NT2/D1 (cell line): ENCODE data around the gene DPP6.

Experiments
- DNase-seq: peaks from one replicate; pipeline ENCODE4 v3.0.0-alpha.2; 2011; ENCODE audit warnings: low read depth, low spot score
- H3K27me3 ChIP-seq: 2 replicates; pipeline ENCODE4 v1.6.0; 2011; ENCODE audit warnings: mild to moderate bottlenecking; ENCODE audit not compliant: insufficient read length, insufficient read depth
- H3K36me3 ChIP-seq: 2 replicates; pipeline ENCODE4 v1.6.1; 2011; ENCODE audit warnings: mild to moderate bottlenecking, low read length, mixed read lengths; ENCODE audit not compliant: insufficient read depth, insufficient read length
- H3K4me1 ChIP-seq: 2 replicates; pipeline ENCODE4 v1.5.1; 2011; ENCODE audit not compliant: insufficient read depth, insufficient read length
- H3K4me3 ChIP-seq: 2 replicates; pipeline ENCODE4 v1.5.1; 2011; ENCODE audit warnings: low read depth; ENCODE audit not compliant: insufficient read length
- H3K9ac ChIP-seq: 2 replicates; pipeline ENCODE4 v1.6.0; 2011; ENCODE audit warnings: low read depth; ENCODE audit not compliant: insufficient read length
- H3K9me3 ChIP-seq: 2 replicates; pipeline ENCODE4 v1.5.1; 2011; ENCODE audit warnings: mild to moderate bottlenecking, low read length; ENCODE audit not compliant: insufficient read depth
- SUZ12 ChIP-seq: IDR thresholded peaks from 2 replicates; pipeline ENCODE4 v1.6.1; 2011; ENCODE audit not compliant: insufficient read length, insufficient read depth; ENCODE audit errors: extremely low read depth
- YY1 ChIP-seq: IDR thresholded peaks from 2 replicates; pipeline ENCODE4 v1.6.1; 2011; ENCODE audit not compliant: insufficient read length, insufficient read depth
- ZNF274 ChIP-seq: IDR thresholded peaks from 2 replicates; pipeline ENCODE4 v1.6.1; 2011; ENCODE audit warnings: mild to moderate bottlenecking, low read depth, low read length

Gene DPP6

DNA sequence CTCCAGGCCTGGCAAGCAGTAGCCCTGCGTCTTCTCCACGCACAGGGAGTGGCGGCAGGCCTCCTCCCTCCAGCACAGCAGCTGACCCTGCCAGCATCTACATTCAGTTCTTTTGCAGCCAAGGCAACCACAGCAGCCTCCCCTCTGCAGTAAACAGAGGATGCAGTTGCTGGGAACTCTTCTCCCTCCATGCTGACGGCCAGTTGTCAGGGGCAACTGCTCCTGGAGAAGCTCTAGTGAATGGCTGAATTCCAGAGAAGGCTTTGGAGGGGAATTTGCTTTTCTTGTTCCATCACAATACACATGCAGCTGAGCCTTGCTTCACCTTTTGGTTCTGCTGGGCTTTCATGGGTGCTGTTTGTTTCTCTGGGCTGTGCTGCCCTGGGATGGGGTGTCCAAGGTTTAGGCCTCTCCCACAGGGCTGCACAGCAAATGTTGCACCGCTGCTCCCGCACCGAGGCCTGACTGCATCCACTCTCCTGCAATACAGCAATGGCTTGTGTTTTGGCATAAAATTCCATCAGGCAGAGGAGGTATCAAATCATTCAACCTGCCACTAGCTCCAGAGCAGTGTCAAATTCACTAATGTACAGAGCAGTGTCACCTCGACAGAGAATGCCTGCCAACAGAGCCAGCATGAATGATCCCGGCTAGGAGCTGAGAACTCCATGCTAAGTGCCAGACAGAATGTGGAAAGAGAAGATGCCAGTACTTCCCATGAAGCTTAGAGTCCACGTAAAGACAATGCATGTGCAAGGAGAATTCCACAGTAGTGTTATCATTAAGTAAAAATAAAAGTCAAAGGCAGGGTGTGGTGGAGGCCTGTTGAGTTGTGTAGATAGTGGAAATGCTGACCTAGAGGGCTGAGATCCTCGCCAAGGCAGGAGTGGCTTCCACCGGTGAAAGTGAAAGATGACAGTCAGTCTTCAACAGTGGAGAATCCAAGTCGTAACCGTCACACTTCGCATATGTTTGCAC is 399.6 kb downstream of the DPP6 start:
- TF ChIP-seq ZNF274 = no peak
- TF ChIP-seq YY1 = no peak
- TF ChIP-seq SUZ12 = no peak
- Histone ChIP-seq H3K9me3 (no peaks in the 10 kb centered on the region), H3K4me3 (no peak overlapping the region), H3K9ac (no peak overlapping the region), H3K27me3 (no peaks in the 10 kb centered on the region), H3K4me1 (no peaks in the 10 kb centered on the region), H3K36me3 (no peaks in the 10 kb centered on the region)
- peak; percentile 83 for DNase-seq

DNA sequence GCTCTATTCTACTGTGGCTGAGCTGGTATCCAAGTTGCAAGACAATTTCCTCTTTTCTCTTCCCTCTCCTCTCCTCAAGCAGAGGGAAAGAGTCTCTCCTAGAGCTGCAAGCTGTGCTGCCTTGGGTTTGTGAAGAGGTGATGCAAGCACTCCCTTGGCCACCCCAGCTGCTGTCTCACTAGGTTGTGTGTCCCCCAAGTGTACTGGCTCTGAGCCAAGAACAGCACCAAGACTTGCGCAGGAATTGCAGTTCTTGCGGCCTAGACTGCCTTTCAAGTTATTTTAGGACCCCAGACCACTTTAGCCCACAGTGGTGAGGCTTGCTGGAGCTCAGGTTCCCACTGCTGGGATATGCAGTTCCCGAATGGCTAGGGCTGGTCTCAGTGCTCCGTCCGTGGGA is 411.6 kb downstream of the DPP6 start:
- TF ChIP-seq SUZ12 = no peak
- no peak for TF ChIP-seq ZNF274
- TF ChIP-seq YY1 = no peak
- H3K36me3 ChIP-seq = no peaks in the 10 kb centered on the region
- no peaks in the 10 kb centered on the region for H3K27me3 ChIP-seq
- no peak overlapping the region for H3K4me3 ChIP-seq
- H3K9ac ChIP-seq = no peak overlapping the region
- no peaks in the 10 kb centered on the region for H3K4me1 ChIP-seq
- DNase-seq = no peak
- H3K9me3 ChIP-seq = no peaks in the 10 kb centered on the region

DNA sequence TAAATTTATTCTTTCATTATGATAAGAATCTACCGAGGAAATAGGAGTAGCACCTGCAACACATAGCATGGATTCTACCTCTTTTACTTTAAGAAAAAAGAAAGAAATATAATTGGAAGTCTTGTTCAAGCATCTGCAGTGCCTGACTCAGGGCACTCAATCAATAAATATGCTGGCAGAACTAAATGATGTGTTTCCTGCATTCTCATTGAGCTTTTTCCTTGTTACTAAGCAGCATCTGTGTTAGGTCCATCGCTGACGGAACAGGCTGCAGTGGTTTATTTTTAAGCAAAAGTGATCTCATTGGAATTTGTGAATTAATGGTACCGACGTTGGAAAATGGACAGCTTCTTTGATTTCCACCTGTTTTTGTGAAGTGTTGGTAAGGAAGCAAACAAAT is 417.5 kb downstream of the DPP6 start:
- no peak overlapping the region for H3K9ac ChIP-seq
- no peaks in the 10 kb centered on the region for H3K4me1 ChIP-seq
- H3K4me3 ChIP-seq = no peak overlapping the region
- DNase-seq = no peak
- H3K36me3 ChIP-seq = no peaks in the 10 kb centered on the region
- TF ChIP-seq ZNF274 = no peak
- TF ChIP-seq YY1 = no peak
- TF ChIP-seq SUZ12 = no peak
- H3K27me3 ChIP-seq = no peaks in the 10 kb centered on the region
- H3K9me3 ChIP-seq = no peaks in the 10 kb centered on the region

DNA sequence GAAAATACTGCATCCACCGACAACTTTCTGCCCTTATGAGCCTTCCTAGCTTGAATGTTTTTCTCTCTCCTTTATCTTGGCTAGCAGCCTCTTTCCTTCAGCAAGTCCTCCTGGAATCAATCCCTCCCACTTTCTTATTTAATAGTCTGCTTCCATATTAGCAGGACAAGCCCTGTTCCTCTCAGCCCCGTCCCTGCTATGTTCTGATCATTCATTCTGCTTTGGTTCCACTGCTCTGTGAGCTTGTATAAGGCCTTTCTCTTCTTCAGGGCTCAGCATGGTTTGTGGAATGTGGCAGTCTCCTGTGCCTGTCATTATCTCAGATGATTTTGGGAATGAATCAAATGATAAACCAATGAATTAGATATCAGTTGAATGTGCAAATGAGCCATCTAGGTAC is 420.1 kb downstream of the DPP6 start:
- H3K4me3 ChIP-seq = no peak overlapping the region
- H3K36me3 ChIP-seq = no peaks in the 10 kb centered on the region
- H3K27me3 ChIP-seq = no peaks in the 10 kb centered on the region
- DNase-seq = no peak
- no peaks in the 10 kb centered on the region for H3K9me3 ChIP-seq
- no peaks in the 10 kb centered on the region for H3K4me1 ChIP-seq
- no peak overlapping the region for H3K9ac ChIP-seq
- TF ChIP-seq ZNF274 (no peak), SUZ12 (no peak), YY1 (no peak)

DNA sequence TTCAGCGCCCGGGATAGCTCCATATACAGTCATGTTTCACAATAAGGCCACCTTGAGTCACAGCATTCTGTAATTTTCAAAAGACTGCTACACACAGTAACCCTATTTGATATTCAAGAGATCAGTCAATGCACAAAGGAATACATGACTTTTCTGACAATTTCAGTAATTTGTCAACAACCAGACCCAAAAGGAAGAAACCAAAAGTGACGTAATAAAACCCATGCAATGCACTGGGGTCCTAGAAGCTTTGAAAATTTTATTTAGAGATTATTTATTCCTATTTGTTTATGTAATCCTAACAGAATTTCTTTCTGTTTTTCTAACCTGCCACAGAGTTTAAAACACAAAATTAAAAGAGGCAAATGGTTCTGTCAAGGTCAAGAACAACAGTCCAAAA is 421.2 kb downstream of the DPP6 start:
- DNase-seq = no peak
- no peaks in the 10 kb centered on the region for H3K4me1 ChIP-seq
- no peaks in the 10 kb centered on the region for H3K27me3 ChIP-seq
- TF ChIP-seq SUZ12 = no peak
- no peak for TF ChIP-seq ZNF274
- TF ChIP-seq YY1 = no peak
- no peaks in the 10 kb centered on the region for H3K36me3 ChIP-seq
- no peaks in the 10 kb centered on the region for H3K9me3 ChIP-seq
- H3K9ac ChIP-seq = no peak overlapping the region
- no peak overlapping the region for H3K4me3 ChIP-seq

DNA sequence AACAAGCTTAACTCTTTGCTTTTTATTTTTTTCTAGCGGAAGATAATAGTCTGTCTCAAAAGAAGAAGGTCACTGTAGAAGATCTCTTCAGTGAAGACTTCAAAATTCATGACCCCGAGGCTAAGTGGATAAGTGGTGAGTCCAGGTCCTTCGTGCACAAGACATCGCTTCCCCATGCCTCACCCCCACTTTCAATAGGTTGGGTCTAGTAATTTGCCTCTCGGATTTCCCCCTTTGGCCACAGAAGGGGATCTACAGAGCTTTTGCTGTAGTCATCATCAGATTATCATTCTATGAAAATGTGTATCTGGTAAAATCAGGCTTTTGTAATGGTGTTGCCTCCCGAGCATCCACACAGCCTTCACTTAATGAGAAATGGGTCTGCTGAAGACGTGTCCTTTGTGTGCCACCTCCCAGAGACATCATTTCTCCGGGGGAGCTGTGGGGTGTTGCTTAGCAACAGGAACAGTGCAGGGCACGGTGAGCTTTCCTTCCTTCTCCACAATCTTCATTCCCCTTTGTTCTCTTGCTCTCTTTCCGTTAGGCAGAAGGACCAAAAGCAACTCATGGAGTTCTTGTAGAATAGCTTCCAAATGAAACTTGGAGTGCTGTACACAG is 422.8 kb downstream of the DPP6 start:
- H3K4me3 ChIP-seq = no peak overlapping the region
- H3K9ac ChIP-seq = no peak overlapping the region
- H3K36me3 ChIP-seq = no peaks in the 10 kb centered on the region
- H3K4me1 ChIP-seq = no peaks in the 10 kb centered on the region
- no peaks in the 10 kb centered on the region for H3K9me3 ChIP-seq
- no peak for TF ChIP-seq YY1
- TF ChIP-seq SUZ12 = no peak
- TF ChIP-seq ZNF274 = no peak
- no peak for DNase-seq
- no peaks in the 10 kb centered on the region for H3K27me3 ChIP-seq

DNA sequence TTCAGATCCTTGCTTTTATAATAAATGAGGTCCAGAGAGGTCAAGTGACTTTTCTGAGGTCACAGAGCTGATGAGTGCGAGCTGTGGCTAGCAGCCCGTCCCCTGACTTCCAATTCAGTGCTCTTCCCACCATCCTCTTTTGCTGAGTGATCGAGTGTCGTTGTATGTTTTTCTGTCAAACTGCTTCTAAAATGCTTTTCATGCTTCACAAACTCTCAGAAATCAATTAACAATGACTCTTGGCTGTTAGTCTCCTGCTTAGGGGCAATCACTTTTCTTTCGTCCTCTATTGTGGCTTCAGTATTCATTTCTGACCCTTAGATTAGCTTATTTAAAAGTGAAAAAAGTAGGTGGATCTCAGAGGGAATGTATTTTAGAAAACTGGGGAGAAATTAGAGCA is 423.7 kb downstream of the DPP6 start:
- Histone ChIP-seq H3K9ac (no peak overlapping the region), H3K4me3 (no peak overlapping the region), H3K27me3 (no peaks in the 10 kb centered on the region), H3K9me3 (no peaks in the 10 kb centered on the region), H3K36me3 (no peaks in the 10 kb centered on the region), H3K4me1 (no peaks in the 10 kb centered on the region)
- TF ChIP-seq SUZ12 (no peak), YY1 (no peak), ZNF274 (no peak)
- no peak for DNase-seq
